ENCODE measurements around the gene TCF7L1.

Gene TCF7L1

DNA sequence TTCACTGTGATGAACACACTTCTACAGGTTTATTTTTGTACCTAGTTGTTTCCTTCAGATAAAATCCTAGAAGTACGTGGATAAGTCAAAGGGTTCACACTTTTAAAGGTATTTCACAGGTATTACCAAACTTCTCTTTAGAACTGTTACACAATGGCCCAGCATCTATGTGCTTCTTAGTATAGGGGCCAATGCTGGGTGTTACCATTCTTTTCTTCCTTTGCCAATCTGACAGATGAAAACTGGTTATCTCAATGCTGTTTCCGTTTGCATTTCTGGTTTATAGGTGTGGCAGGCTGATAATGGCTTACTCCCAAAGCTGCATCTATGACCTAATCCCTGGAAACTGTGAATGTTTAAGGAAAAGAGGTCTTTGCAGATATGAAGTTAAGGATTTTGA is 2.8 kb upstream of the TCF7L1 start:
- no peak overlapping the region for H3K4me3 ChIP-seq (ENCODE audit: low read length)
- no peaks in the 10 kb centered on the region for H3K9me2 ChIP-seq (replicated peaks; ENCODE audit: insufficient read depth, low read length)
- no peak overlapping the region for H3K27ac ChIP-seq (ENCODE audit: low read length)
- no peak for TF ChIP-seq EZH2 (optimal IDR thresholded peaks at IDR 0.05; ENCODE audit: low read depth, low read length)
- TF ChIP-seq EZH2phosphoT487 (IDR thresholded peaks at IDR 0.05; ENCODE audit: low read length): no peak
- TF ChIP-seq, protein P1, sequence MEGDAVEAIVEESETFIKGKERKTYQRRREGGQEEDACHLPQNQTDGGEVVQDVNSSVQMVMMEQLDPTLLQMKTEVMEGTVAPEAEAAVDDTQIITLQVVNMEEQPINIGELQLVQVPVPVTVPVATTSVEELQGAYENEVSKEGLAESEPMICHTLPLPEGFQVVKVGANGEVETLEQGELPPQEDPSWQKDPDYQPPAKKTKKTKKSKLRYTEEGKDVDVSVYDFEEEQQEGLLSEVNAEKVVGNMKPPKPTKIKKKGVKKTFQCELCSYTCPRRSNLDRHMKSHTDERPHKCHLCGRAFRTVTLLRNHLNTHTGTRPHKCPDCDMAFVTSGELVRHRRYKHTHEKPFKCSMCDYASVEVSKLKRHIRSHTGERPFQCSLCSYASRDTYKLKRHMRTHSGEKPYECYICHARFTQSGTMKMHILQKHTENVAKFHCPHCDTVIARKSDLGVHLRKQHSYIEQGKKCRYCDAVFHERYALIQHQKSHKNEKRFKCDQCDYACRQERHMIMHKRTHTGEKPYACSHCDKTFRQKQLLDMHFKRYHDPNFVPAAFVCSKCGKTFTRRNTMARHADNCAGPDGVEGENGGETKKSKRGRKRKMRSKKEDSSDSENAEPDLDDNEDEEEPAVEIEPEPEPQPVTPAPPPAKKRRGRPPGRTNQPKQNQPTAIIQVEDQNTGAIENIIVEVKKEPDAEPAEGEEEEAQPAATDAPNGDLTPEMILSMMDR (IDR thresholded peaks at IDR 0.05; ENCODE audit: low read length): no peak
- H3K9ac ChIP-seq (ENCODE audit: low read length): no peak overlapping the region
- H3K36me3 ChIP-seq (replicated peaks; ENCODE audit: insufficient read depth, low read length): no peaks in the 10 kb centered on the region
- H4K20me1 ChIP-seq (ENCODE audit: insufficient read depth, low read length): no peaks in the 10 kb centered on the region
- H3F3A ChIP-seq (ENCODE audit: insufficient read depth, low read length): no peaks in the 10 kb centered on the region
- no peak for DNase-seq
- H3K27me3 ChIP-seq (replicated peaks; ENCODE audit: insufficient read depth, low read length): peaks cover 25% of the 10 kb centered on the region
- no peaks in the 10 kb centered on the region for H3K79me2 ChIP-seq (ENCODE audit: low read length)
- H2AFZ ChIP-seq (ENCODE audit: low read length): no peak overlapping the region
- no peaks in the 10 kb centered on the region for H3K9me3 ChIP-seq (replicated peaks; ENCODE audit: insufficient read depth, low read length)
- no peaks in the 10 kb centered on the region for H3K4me1 ChIP-seq (ENCODE audit: low read length)
- H3K4me2 ChIP-seq (ENCODE audit: low read depth, low read length): no peak overlapping the region

GRCh38 chr2:85131116-85131515 is 2.1 kb upstream of the TCF7L1 start:
- no peak for DNase-seq
- Histone ChIP-seq H3K27ac (ENCODE audit: low read length) (no peak overlapping the region), H3K4me2 (ENCODE audit: low read depth, low read length) (no peak overlapping the region), H3K79me2 (ENCODE audit: low read length) (no peaks in the 10 kb centered on the region), H3K9me2 (replicated peaks; ENCODE audit: insufficient read depth, low read length) (no peaks in the 10 kb centered on the region), H4K20me1 (ENCODE audit: insufficient read depth, low read length) (no peaks in the 10 kb centered on the region), H3K9ac (ENCODE audit: low read length) (no peak overlapping the region), H3K4me3 (ENCODE audit: low read length) (no peak overlapping the region), H2AFZ (ENCODE audit: low read length) (no peak overlapping the region), H3K9me3 (replicated peaks; ENCODE audit: insufficient read depth, low read length) (no peaks in the 10 kb centered on the region), H3K27me3 (replicated peaks; ENCODE audit: insufficient read depth, low read length) (peaks cover 25% of the 10 kb centered on the region), H3F3A (ENCODE audit: insufficient read depth, low read length) (no peaks in the 10 kb centered on the region), H3K36me3 (replicated peaks; ENCODE audit: insufficient read depth, low read length) (no peaks in the 10 kb centered on the region), H3K4me1 (ENCODE audit: low read length) (no peaks in the 10 kb centered on the region)
- TF ChIP-seq EZH2phosphoT487 (IDR thresholded peaks at IDR 0.05; ENCODE audit: low read length) (no peak), EZH2 (optimal IDR thresholded peaks at IDR 0.05; ENCODE audit: low read depth, low read length) (no peak)
- TF ChIP-seq, protein P1 (IDR thresholded peaks at IDR 0.05; ENCODE audit: low read length): no peak; the same call in 1 of the 2 replicates

DNA sequence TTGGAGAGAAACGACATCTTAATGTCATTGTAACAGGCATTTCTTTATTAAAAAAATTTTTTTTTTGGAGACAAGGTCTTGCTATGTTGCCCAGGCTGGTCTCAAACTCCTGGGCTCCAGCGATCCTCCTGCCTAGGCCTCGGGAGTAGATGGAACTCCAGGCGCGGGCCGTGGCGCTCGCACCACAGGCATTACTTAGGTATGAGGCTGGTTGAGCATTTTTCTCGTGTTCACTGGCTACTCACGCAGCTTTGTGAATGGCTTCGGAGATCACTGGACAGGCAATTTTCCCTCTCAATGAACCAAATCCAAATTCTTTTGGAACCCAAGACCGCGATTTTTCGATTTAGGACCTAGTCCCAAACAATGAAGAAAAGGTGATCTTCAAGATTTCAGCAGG is 795 bp upstream of the TCF7L1 start:
- H3K79me2 ChIP-seq (ENCODE audit: low read length): no peaks in the 10 kb centered on the region
- H3K9me2 ChIP-seq (replicated peaks; ENCODE audit: insufficient read depth, low read length): no peaks in the 10 kb centered on the region
- H3K27me3 ChIP-seq (replicated peaks; ENCODE audit: insufficient read depth, low read length): peaks cover 28% of the 10 kb centered on the region
- no peak overlapping the region; the same call in 1 of the 2 replicates for H3K9ac ChIP-seq (ENCODE audit: low read length)
- H3K36me3 ChIP-seq (replicated peaks; ENCODE audit: insufficient read depth, low read length): no peaks in the 10 kb centered on the region
- H3F3A ChIP-seq (ENCODE audit: insufficient read depth, low read length): no peaks in the 10 kb centered on the region
- no peaks in the 10 kb centered on the region for H3K9me3 ChIP-seq (replicated peaks; ENCODE audit: insufficient read depth, low read length)
- no peaks in the 10 kb centered on the region for H4K20me1 ChIP-seq (ENCODE audit: insufficient read depth, low read length)
- DNase-seq: no peak
- no peaks in the 10 kb centered on the region for H3K4me1 ChIP-seq (ENCODE audit: low read length)
- H2AFZ ChIP-seq (ENCODE audit: low read length): peak overlapping the region; percentile 82; the same call in 1 of the 2 replicates
- H3K27ac ChIP-seq (ENCODE audit: low read length): no peak overlapping the region
- TF ChIP-seq EZH2phosphoT487 (IDR thresholded peaks at IDR 0.05; ENCODE audit: low read length): no peak
- TF ChIP-seq EZH2 (optimal IDR thresholded peaks at IDR 0.05; ENCODE audit: low read depth, low read length): no peak
- TF ChIP-seq, protein P1 (IDR thresholded peaks at IDR 0.05; ENCODE audit: low read length): no peak
- peak overlapping the region; percentile 65 for H3K4me3 ChIP-seq (ENCODE audit: low read length)
- H3K4me2 ChIP-seq (ENCODE audit: low read depth, low read length): peak overlapping the region; percentile 92

Data from MM.1S (cell line).